Activated naive CD8-positive, alpha-beta T cell (primary cell): ENCODE results near the gene NAXE.
"Not testable (repeated sequence)": the region's sequence is repeated elsewhere in the genome, so short reads cannot be mapped to it uniquely, and the experiment has no call there.

Source experiments
- H3K27ac Mint-ChIP-seq: one replicate; pipeline ENCODE4 v1.8.0; 2021; ENCODE audit warnings: mixed read lengths
- H3K27me3 Mint-ChIP-seq: one replicate; pipeline ENCODE4 v1.8.0; 2021; ENCODE audit warnings: mixed read lengths
- H3K36me3 Mint-ChIP-seq: one replicate; pipeline ENCODE4 v1.8.0; 2021; ENCODE audit warnings: mixed read lengths
- H3K4me1 Mint-ChIP-seq: one replicate; pipeline ENCODE4 v1.8.0; 2021; ENCODE audit warnings: low read depth, mixed read lengths
- H3K4me3 Mint-ChIP-seq: one replicate; pipeline ENCODE4 v1.8.0; 2021; ENCODE audit warnings: mild to moderate bottlenecking, mixed read lengths
- H3K9me3 Mint-ChIP-seq: one replicate; pipeline ENCODE4 v1.8.0; 2021; ENCODE audit warnings: low read depth, mixed read lengths

The NAXE gene

GRCh38 chr1:156581661-156582387, 9.8 kb upstream of the NAXE start:
- Mint-ChIP-seq H3K27me3 (no peaks in the 10 kb centered on the region), H3K9me3 (no peaks in the 10 kb centered on the region), H3K36me3 (peaks cover 5% of the 10 kb centered on the region), H3K27ac (peak overlapping the region; percentile 97), H3K4me3 (peak overlapping the region; percentile 96), H3K4me1 (peaks cover 36% of the 10 kb centered on the region)

DNA sequence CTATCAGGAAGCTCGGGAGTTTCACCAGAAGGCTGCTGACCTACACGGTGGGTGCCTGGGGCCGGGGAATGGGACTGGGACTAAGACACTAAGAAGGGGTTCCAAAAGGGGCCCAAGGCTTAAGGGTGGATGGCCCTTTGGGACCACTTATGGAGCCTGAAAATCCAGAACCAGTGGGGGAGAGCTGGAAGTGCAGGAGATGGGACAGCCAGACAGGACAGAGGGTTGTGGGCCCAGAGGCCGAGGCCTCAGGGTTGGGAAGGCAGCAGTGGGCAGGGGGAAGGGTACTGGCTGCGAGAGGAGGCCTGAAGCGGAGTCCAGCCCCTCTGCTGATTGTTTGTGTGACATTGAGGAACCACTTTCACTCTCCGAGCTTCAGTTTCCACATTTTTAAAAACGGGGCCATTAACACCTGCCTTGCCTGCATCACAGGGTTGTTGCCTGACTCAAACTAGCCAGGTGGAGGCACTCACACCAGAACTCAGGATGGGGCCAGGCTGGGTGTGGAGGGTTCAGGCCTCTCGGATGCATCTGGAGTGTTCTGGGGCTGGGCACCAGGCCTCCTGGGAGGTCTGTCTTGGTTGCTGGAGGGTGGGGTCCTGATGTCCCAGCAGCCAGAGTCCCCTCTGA, 9.1 kb upstream of the NAXE start:
- peak overlapping the region; percentile 96 for H3K4me3 Mint-ChIP-seq
- no peaks in the 10 kb centered on the region for H3K9me3 Mint-ChIP-seq
- H3K27ac Mint-ChIP-seq = peak overlapping the region; percentile 97
- no peaks in the 10 kb centered on the region for H3K27me3 Mint-ChIP-seq
- peaks cover 36% of the 10 kb centered on the region for H3K4me1 Mint-ChIP-seq
- H3K36me3 Mint-ChIP-seq = peaks cover 5% of the 10 kb centered on the region

DNA sequence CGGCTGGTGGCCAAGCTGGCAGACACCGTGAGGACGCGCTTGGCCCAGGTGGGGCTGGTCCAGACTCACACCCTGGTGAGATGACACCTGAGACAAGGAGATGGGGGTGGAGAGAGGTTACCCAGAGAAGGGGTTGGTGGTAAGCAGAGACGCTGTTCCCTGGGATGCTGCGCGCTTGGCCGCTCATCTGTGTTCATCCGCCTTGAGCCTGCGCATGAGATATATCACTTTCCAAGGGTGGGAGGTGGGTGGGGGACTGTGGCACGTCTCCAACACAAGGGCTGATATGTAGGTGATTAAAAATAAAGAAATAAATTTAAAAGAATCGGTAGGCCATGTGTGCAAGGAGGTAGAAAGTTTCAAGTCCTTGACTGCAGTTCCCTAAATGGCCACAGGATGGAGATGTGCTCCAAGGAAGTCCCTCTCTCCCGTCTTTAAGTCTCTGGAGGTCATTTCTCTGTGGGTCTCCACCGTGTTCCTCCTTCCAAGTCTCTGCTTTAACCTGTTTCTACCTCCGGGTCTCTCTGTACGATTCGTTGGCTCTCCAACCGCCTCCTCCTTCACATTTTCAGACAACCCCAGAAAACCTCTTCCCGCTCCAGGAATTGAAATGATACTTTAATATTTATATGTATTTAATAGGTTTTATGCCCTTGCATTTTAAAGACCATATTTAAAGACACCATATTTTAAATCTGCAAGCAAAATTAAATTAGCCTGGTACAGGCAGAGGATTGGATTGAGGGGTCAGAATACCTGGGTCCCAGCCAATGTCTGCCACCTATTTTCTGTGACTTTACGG, 7.6 kb upstream of the NAXE start:
- Mint-ChIP-seq H3K36me3 (peaks cover 5% of the 10 kb centered on the region), H3K27ac (peak overlapping the region; percentile 85), H3K27me3 (no peaks in the 10 kb centered on the region), H3K4me3 (peak overlapping the region; percentile 96), H3K4me1 (peaks cover 36% of the 10 kb centered on the region), H3K9me3 (no peaks in the 10 kb centered on the region)

DNA sequence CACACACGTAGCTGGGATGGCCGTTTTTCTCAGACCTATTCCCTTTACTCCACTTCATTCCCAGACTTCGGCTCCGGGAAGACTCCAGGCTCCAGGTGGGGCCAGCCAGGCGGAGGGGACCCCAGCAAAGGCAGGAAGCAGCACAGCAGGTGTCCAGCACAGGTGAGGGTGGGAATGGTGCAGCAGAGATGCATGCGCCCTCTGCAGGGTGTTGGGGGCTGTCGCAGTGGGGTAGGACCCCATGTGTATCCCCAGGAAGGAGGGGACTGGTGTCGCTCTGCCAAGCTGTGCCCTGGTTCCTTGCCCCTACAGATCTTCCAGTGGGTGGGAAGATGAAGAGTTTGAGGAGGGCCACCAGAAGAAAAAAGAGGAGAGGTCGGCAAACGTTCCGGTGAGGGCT, 6.8 kb upstream of the NAXE start:
- Mint-ChIP-seq H3K27me3 (no peaks in the 10 kb centered on the region), H3K4me3 (no peak overlapping the region), H3K4me1 (peaks cover 36% of the 10 kb centered on the region), H3K36me3 (peaks cover 5% of the 10 kb centered on the region), H3K27ac (no peak overlapping the region), H3K9me3 (no peaks in the 10 kb centered on the region)

DNA sequence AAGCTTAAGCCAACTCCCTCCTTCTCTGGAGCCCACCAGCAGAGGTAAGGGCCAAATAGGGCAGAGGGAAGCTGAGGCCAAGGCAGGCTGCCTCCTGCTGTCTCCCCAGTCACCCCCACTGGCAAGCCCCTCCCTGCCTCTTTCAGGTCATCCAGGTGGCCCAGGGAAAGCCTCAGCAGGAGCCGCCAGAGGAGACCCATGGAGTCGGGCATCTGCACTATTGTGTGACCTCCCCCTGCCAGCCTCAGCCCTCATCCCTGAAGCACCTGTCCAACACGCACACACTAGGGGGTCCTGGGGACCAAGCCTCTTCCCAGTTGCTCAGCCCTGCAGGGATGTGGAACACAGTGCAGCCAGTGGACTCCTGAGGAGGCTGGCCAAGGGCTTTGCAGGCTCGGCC, 5.3 kb upstream of the NAXE start:
- H3K27me3 Mint-ChIP-seq = no peaks in the 10 kb centered on the region
- H3K4me3 Mint-ChIP-seq = no peak overlapping the region
- H3K4me1 Mint-ChIP-seq = peaks cover 39% of the 10 kb centered on the region
- no peak overlapping the region for H3K27ac Mint-ChIP-seq
- H3K36me3 Mint-ChIP-seq = peaks cover 5% of the 10 kb centered on the region
- H3K9me3 Mint-ChIP-seq = no peaks in the 10 kb centered on the region

- Mint-ChIP-seq H3K27ac (no peak overlapping the region), H3K4me1 (peaks cover 38% of the 10 kb centered on the region), H3K27me3 (no peaks in the 10 kb centered on the region), H3K9me3 (no peaks in the 10 kb centered on the region), H3K36me3 (peaks cover 5% of the 10 kb centered on the region), H3K4me3 (no peak overlapping the region)
These were observed 4.6 kb upstream of the NAXE start for GRCh38 chr1:156586892-156587477.

GRCh38 chr1:156587927-156588326, 3.6 kb upstream of the NAXE start:
- H3K27ac Mint-ChIP-seq, H3K9me3 Mint-ChIP-seq, H3K4me3 Mint-ChIP-seq, H3K27me3 Mint-ChIP-seq, H3K36me3 Mint-ChIP-seq: not testable (repeated sequence)
- H3K4me1 Mint-ChIP-seq = peaks cover 36% of the 10 kb centered on the region

- H3K4me3 Mint-ChIP-seq = no peak overlapping the region
- no peak overlapping the region for H3K27ac Mint-ChIP-seq
- H3K9me3 Mint-ChIP-seq = no peaks in the 10 kb centered on the region
- peaks cover 28% of the 10 kb centered on the region for H3K4me1 Mint-ChIP-seq
- no peaks in the 10 kb centered on the region for H3K27me3 Mint-ChIP-seq
- peaks cover 3% of the 10 kb centered on the region for H3K36me3 Mint-ChIP-seq
These were observed 2.0 kb upstream of the NAXE start for GRCh38 chr1:156589546-156589945.

DNA sequence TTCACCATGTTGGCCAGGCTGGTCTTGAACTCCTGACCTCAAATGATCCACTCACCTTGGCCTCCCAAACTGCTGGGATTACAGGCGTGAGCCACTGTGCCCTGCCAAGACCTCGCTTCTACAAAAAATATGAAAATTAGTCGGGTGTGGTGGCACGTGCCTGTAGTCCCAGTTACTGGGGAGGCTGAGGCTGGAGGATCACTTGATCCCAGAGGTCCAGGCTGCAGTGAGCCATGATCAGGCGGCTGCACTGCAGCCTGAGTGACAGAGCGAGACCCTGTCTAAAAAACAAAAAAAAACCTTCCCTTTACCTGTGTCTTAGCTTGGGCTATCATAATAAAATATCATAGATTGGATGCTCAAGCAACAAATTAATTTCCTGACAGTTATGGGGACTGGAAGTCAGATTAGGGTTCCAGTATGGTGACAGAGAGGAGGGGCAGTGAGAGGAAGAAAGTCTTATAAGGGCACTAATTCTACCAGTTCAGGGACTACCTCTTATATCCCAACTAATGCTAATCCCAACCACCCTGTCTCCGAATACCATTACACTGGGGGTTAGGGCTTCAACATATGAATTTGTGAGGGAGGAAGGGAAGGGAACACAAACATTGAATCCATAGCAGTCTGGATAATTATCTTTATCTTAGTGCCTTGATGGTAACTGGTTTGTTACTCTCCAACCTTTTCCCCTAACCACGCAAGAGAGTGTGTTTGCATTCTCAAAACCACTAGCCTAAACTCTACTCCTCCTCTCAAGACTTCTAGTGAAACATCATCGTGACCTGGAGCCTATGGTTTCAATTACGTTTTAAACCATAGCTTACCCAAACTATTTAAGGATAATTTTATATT, 1.0 kb upstream of the NAXE start:
- Mint-ChIP-seq H3K27me3 (no peaks in the 10 kb centered on the region), H3K9me3 (no peaks in the 10 kb centered on the region), H3K4me1 (peaks cover 29% of the 10 kb centered on the region), H3K36me3 (peaks cover under 1% of the 10 kb centered on the region), H3K4me3 (peak overlapping the region; percentile 92), H3K27ac (peak overlapping the region; percentile 5)

DNA sequence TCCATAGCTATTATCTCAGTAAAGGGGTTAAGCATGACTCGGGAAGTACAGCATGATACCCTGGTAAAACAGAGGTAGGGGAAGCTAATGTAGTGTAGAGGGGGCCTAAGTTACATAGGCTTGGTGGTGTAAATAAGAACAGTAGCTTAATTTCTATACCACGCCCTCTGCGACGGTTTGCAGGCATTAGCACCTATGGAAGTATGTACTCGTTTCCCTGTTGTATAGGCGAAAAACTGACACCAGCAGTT, 470 bp upstream of the NAXE start:
- Mint-ChIP-seq H3K9me3 (no peaks in the 10 kb centered on the region), H3K27me3 (no peaks in the 10 kb centered on the region), H3K4me1 (peaks cover 26% of the 10 kb centered on the region), H3K36me3 (no peaks in the 10 kb centered on the region), H3K27ac (peak overlapping the region; percentile 92), H3K4me3 (peak overlapping the region; percentile 92)

DNA sequence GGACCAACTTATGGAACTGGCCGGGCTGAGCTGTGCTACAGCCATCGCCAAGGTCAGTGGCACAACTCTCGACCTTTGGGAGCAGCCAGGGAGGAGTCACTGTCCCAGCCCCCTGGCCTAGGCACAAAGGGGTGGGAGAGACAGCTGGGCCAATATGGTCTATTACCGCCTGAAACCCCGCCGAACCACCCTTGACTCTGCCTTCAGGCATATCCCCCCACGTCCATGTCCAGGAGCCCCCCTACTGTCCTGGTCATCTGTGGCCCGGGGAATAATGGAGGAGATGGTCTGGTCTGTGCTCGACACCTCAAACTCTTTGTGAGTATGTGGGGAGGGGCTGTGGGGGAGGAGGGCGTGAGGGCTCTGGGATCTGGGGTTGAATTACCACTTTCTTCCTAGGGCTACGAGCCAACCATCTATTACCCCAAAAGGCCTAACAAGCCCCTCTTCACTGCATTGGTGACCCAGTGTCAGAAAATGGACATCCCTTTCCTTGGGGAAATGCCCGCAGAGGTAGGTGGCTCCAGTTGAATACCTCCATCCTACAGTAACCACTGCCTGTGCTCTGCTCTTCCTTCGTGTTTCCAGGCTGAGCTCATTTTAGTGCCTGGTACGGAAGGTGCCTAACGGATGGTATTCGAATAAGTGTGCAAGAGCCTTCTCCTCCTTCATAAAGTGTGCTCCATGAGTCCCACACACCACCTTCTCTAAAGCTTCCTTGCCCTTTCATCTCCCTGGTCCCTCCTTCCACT, 758 bp downstream of the NAXE start:
- Mint-ChIP-seq H3K9me3 (no peaks in the 10 kb centered on the region), H3K4me3 (peak overlapping the region; percentile 92), H3K4me1 (peaks cover 27% of the 10 kb centered on the region), H3K27me3 (no peaks in the 10 kb centered on the region), H3K27ac (peak overlapping the region; percentile 25), H3K36me3 (no peaks in the 10 kb centered on the region)

GRCh38 chr1:156592910-156593660, 1.5 kb downstream of the NAXE start:
- Mint-ChIP-seq H3K4me1 (peaks cover 27% of the 10 kb centered on the region), H3K27ac (peak overlapping the region; percentile 25), H3K4me3 (peak overlapping the region; percentile 92), H3K36me3 (no peaks in the 10 kb centered on the region), H3K27me3 (no peaks in the 10 kb centered on the region), H3K9me3 (no peaks in the 10 kb centered on the region)

DNA sequence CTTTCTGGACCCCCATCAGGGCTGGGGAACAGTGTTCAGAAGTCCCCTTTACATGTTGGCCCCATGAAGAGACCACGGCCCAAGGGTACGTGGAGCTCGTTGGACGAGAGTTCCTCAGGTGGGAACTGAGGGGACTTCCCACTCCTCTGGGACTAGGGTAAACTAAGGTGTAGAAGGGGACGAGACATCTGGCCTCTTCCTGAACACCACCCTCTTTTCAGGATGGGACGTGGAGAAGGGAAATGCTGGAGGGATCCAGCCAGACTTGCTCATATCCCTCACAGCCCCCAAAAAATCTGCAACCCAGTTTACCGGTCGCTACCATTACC, 2.0 kb downstream of the NAXE start:
- Mint-ChIP-seq H3K4me1 (peaks cover 27% of the 10 kb centered on the region), H3K27ac (no peak overlapping the region), H3K27me3 (no peaks in the 10 kb centered on the region), H3K4me3 (no peak overlapping the region), H3K9me3 (no peaks in the 10 kb centered on the region), H3K36me3 (no peaks in the 10 kb centered on the region)
